GM19438 (cell line): ENCODE results near the gene ADAT2.
"Not testable (repeated sequence)": the region's sequence is repeated elsewhere in the genome, so short reads cannot be mapped to it uniquely, and the experiment has no call there.

ENCODE experiments used
- ATAC-seq: cut with Tn5 transposase; IDR thresholded peaks from one replicate; pipeline ENCODE4 v1.9.1; 2021; ENCODE audit warnings: low read depth; ENCODE audit not compliant: unreplicated experiment

The ADAT2 gene

GRCh38 chr6:143450453-143451371, at the start of gene ADAT2, which contains the start of gene PEX3:
Gene ADAT2, minus strand, starts transcription at chr6:143450695. Its CDS starts 37 bp downstream, at chr6:143450658.
Gene PEX3, plus strand, starts transcription at chr6:143450805. Its CDS starts 238 bp downstream, at chr6:143451043.
- peak; percentile 90 for ATAC-seq

- no peak for ATAC-seq
These were observed 47.9 kb upstream of the ADAT2 start for GRCh38 chr6:143498428-143498827.

GRCh38 chr6:143496974-143497373, 46.5 kb upstream of the ADAT2 start:
- no peak for ATAC-seq

- ATAC-seq = no peak
These were observed 40.3 kb upstream of the ADAT2 start for GRCh38 chr6:143490775-143491174.

GRCh38 chr6:143490244-143490643, 39.7 kb upstream of the ADAT2 start:
- ATAC-seq = no peak

GRCh38 chr6:143486752-143487151, 36.3 kb upstream of the ADAT2 start:
- ATAC-seq = no peak

- ATAC-seq = no peak
These were observed 35.5 kb upstream of the ADAT2 start for GRCh38 chr6:143485967-143486366.

GRCh38 chr6:143482593-143482992, 32.1 kb upstream of the ADAT2 start:
- ATAC-seq = no peak

- ATAC-seq = no peak
These were observed 28.1 kb upstream of the ADAT2 start for GRCh38 chr6:143478479-143479062.

GRCh38 chr6:143476545-143476944, 26.1 kb upstream of the ADAT2 start:
- ATAC-seq = no peak

GRCh38 chr6:143471822-143472221, 21.3 kb upstream of the ADAT2 start:
- no peak for ATAC-seq

- not testable (repeated sequence) for ATAC-seq
These were observed 18.3 kb upstream of the ADAT2 start for GRCh38 chr6:143468823-143469222.

GRCh38 chr6:143468026-143468425, 17.5 kb upstream of the ADAT2 start:
- ATAC-seq = no peak

GRCh38 chr6:143465546-143465945, 15.1 kb upstream of the ADAT2 start:
- ATAC-seq = no peak

- ATAC-seq = no peak
These were observed 7.3 kb upstream of the ADAT2 start for GRCh38 chr6:143457563-143458359.

GRCh38 chr6:143451531-143451930, 1.0 kb upstream of the ADAT2 start:
- ATAC-seq = no peak

GRCh38 chr6:143449714-143450452, 612 bp downstream of the ADAT2 start:
- ATAC-seq = peak; percentile 14

GRCh38 chr6:143449082-143449713, 1.3 kb downstream of the ADAT2 start:
- ATAC-seq = no peak

GRCh38 chr6:143447865-143448264, 2.6 kb downstream of the ADAT2 start:
- ATAC-seq = not testable (repeated sequence)

GRCh38 chr6:143443096-143443495, 7.4 kb downstream of the ADAT2 start:
- no peak for ATAC-seq
